SK-N-SH (cell line): ENCODE data around the gene CEP295NL.

Experiments used
- CTCF ChIP-seq: fragments of 200-600 bp; sonication (generic); IDR thresholded peaks from 2 replicates; pipeline ENCODE4 v1.6.1; 2017; ENCODE audit warnings: antibody characterized with exemption, mild to moderate bottlenecking, moderate library complexity
- JUND ChIP-seq: IDR thresholded peaks from 2 replicates; pipeline ENCODE4 v1.4.0; 2012
- TCF12 ChIP-seq: IDR thresholded peaks from 2 replicates; pipeline ENCODE4 v1.4.0; 2012

GRCh38 chr17:78896091-78896833, 6.7 kb downstream of the CEP295NL start:
- TF ChIP-seq CTCF (no peak), TCF12 (no peak), JUND (no peak)
